OCI-LY1 (cell line): ENCODE measurements around the gene SAMMSON.

ENCODE experiments used
- H2AFZ ChIP-seq: fragments of 200-600 bp; sonication (generic), shearing (Covaris generic); 2 replicates; pipeline ENCODE4 v1.6.0; 2014; ENCODE audit warnings: antibody characterized with exemption, mild to moderate bottlenecking, low read length
- H3F3A ChIP-seq: fragments of 200-600 bp; sonication (generic), shearing (Covaris generic); 2 replicates; pipeline ENCODE4 v1.6.0; 2014; ENCODE audit warnings: mild to moderate bottlenecking, antibody characterized with exemption, low read length, moderate library complexity; ENCODE audit not compliant: insufficient read depth
- H3K27ac ChIP-seq: fragments of 200-600 bp; sonication (generic); 2 replicates; pipeline ENCODE4 v1.5.1; 2014; ENCODE audit warnings: low read length, mixed run types, mild to moderate bottlenecking, low read depth; ENCODE audit not compliant: poor library complexity, severe bottlenecking
- H3K27me3 ChIP-seq: fragments of 200-600 bp; sonication (generic); 2 replicates; pipeline ENCODE4 v1.6.0; 2014; ENCODE audit warnings: antibody characterized with exemption, mild to moderate bottlenecking, low read length, moderate library complexity; ENCODE audit not compliant: insufficient read depth
- H3K36me3 ChIP-seq: fragments of 200-600 bp; sonication (generic); 2 replicates; pipeline ENCODE4 v1.6.1; 2014; ENCODE audit warnings: mild to moderate bottlenecking, antibody characterized with exemption, low read length, moderate library complexity, mixed read lengths; ENCODE audit not compliant: insufficient read depth
- H3K4me1 ChIP-seq: fragments of 200-600 bp; sonication (generic); 2 replicates; pipeline ENCODE4 v1.5.1; 2014; ENCODE audit warnings: mild to moderate bottlenecking, low read length, moderate library complexity; ENCODE audit not compliant: insufficient read depth, severe bottlenecking
- H3K4me2 ChIP-seq: fragments of 200-600 bp; sonication (generic), shearing (Covaris generic); 2 replicates; pipeline ENCODE4 v1.6.1; 2014; ENCODE audit warnings: low read length
- H3K4me3 ChIP-seq: fragments of 200-600 bp; sonication (generic); 2 replicates; pipeline ENCODE4 v1.5.1; 2014; ENCODE audit warnings: low read length, low read depth, mild to moderate bottlenecking, mixed read lengths; ENCODE audit not compliant: poor library complexity, severe bottlenecking
- H3K79me2 ChIP-seq: fragments of 200-600 bp; shearing (Covaris generic); 2 replicates; pipeline ENCODE4 v1.6.1; 2016; ENCODE audit warnings: mixed run types, low read length, mixed read lengths; ENCODE audit not compliant: insufficient read depth
- H3K9ac ChIP-seq: fragments of 200-600 bp; sonication (generic), shearing (Covaris generic); 2 replicates; pipeline ENCODE4 v1.6.1; 2014; ENCODE audit warnings: mild to moderate bottlenecking, low read length, mixed read lengths
- H3K9me2 ChIP-seq: fragments of 200-600 bp; sonication (generic), shearing (Covaris generic); 2 replicates; pipeline ENCODE4 v1.6.1; 2014; ENCODE audit warnings: low read depth, mild to moderate bottlenecking, low read length, mixed read lengths
- H3K9me3 ChIP-seq: fragments of 200-600 bp; shearing (Covaris generic); 2 replicates; pipeline ENCODE4 v1.6.1; 2014; ENCODE audit warnings: low read length, mixed read lengths
- H4K20me1 ChIP-seq: fragments of 200-600 bp; sonication (generic), shearing (Covaris generic); 2 replicates; pipeline ENCODE4 v1.6.0; 2016; ENCODE audit warnings: mild to moderate bottlenecking, low read length; ENCODE audit not compliant: insufficient read depth
- CTCF ChIP-seq: fragments of 200-600 bp; sonication (generic), shearing (Covaris generic); IDR thresholded peaks from 2 replicates; pipeline ENCODE4 v1.5.1; 2017; ENCODE audit warnings: mild to moderate bottlenecking, antibody characterized with exemption, low read length, moderate library complexity, mixed read lengths
- EZH2 ChIP-seq: fragments of 200-600 bp; sonication (generic), shearing (Covaris generic); IDR thresholded peaks from 2 replicates; pipeline ENCODE4 v1.8.0; 2017; ENCODE audit warnings: borderline replicate concordance, mixed run types, mild to moderate bottlenecking, antibody characterized with exemption, low read length, moderate library complexity, mixed read lengths

SAMMSON gene

GRCh38 chr3:70072180-70072579 is 72.6 kb downstream of the SAMMSON start:
- Histone ChIP-seq H3K9me2 (no peaks in the 10 kb centered on the region), H3K4me2 (no peak overlapping the region), H3K4me3 (no peak overlapping the region), H3K27ac (no peak overlapping the region), H3F3A (no peaks in the 10 kb centered on the region), H3K9ac (no peak overlapping the region), H3K27me3 (no peaks in the 10 kb centered on the region), H2AFZ (no peak overlapping the region), H3K9me3 (no peaks in the 10 kb centered on the region), H3K79me2 (no peaks in the 10 kb centered on the region), H3K4me1 (no peaks in the 10 kb centered on the region), H4K20me1 (no peaks in the 10 kb centered on the region), H3K36me3 (no peaks in the 10 kb centered on the region)
- TF ChIP-seq EZH2 (no peak), CTCF (no peak)

GRCh38 chr3:70072754-70073153 is 73.2 kb downstream of the SAMMSON start:
- no peak overlapping the region for H2AFZ ChIP-seq
- H4K20me1 ChIP-seq = no peaks in the 10 kb centered on the region
- H3K4me3 ChIP-seq = no peak overlapping the region
- H3K79me2 ChIP-seq = no peaks in the 10 kb centered on the region
- TF ChIP-seq EZH2 (no peak), CTCF (no peak)
- no peaks in the 10 kb centered on the region for H3K9me2 ChIP-seq
- no peak overlapping the region for H3K4me2 ChIP-seq
- no peaks in the 10 kb centered on the region for H3K27me3 ChIP-seq
- no peaks in the 10 kb centered on the region for H3F3A ChIP-seq
- no peaks in the 10 kb centered on the region for H3K4me1 ChIP-seq
- H3K9me3 ChIP-seq = no peaks in the 10 kb centered on the region
- no peaks in the 10 kb centered on the region for H3K36me3 ChIP-seq
- H3K27ac ChIP-seq = no peak overlapping the region
- H3K9ac ChIP-seq = no peak overlapping the region

GRCh38 chr3:70075101-70075500 is 75.6 kb downstream of the SAMMSON start:
- H4K20me1 ChIP-seq = no peaks in the 10 kb centered on the region
- no peak overlapping the region for H3K4me2 ChIP-seq
- H2AFZ ChIP-seq = no peak overlapping the region
- no peaks in the 10 kb centered on the region for H3K9me3 ChIP-seq
- H3K4me1 ChIP-seq = no peaks in the 10 kb centered on the region
- H3K9me2 ChIP-seq = no peaks in the 10 kb centered on the region
- TF ChIP-seq CTCF (no peak), EZH2 (no peak)
- H3K9ac ChIP-seq = no peak overlapping the region
- H3K27me3 ChIP-seq = no peaks in the 10 kb centered on the region
- H3F3A ChIP-seq = no peaks in the 10 kb centered on the region
- H3K79me2 ChIP-seq = no peaks in the 10 kb centered on the region
- H3K27ac ChIP-seq = no peak overlapping the region
- H3K4me3 ChIP-seq = no peak overlapping the region
- H3K36me3 ChIP-seq = no peaks in the 10 kb centered on the region
